CD4-positive, CD25-positive, alpha-beta regulatory T cell (primary cell): Measurements from ENCODE around the gene RBM38. TPM values are rescaled to one million over a fixed set of nuclear protein-coding genes. Genes with fewer than 3 reads are reported as not detected.
"Not testable (repeated sequence)": the region's sequence is repeated elsewhere in the genome, so short reads cannot be mapped to it uniquely, and the experiment has no call there.

Source experiments
- ATAC-seq, 2 donors: fragments of 150-1000 bp; cut with Tn5 transposase; one replicate each; pipeline ENCODE4 v1.10.0; 2021; ENCODE audit warnings: low read depth in 2 of 2, moderate number of reproducible peaks in 2 of 2, moderate library complexity in 1 of 2
- DNase-seq, 3 donors: peaks; one replicate each; pipeline versions ENCODE4 v3.0.0 to v3.0.0-alpha.2; 2012 to 2022; ENCODE audit warnings: mixed read lengths in 1 of 3
- H3K27ac ChIP-seq: one replicate; pipeline ENCODE4 v1.7.0; 2013; ENCODE audit warnings: mild to moderate bottlenecking, low read length; ENCODE audit not compliant: insufficient read depth, poor library complexity, severe bottlenecking
- H3K27me3 ChIP-seq: one replicate; pipeline ENCODE4 v1.7.0; 2013; ENCODE audit warnings: low read length; ENCODE audit not compliant: control insufficient read depth, insufficient read depth
- H3K36me3 ChIP-seq: one replicate; pipeline ENCODE4 v1.7.0; 2013; ENCODE audit warnings: mild to moderate bottlenecking, low read length, moderate library complexity; ENCODE audit not compliant: control insufficient read depth, insufficient read depth
- H3K4me1 ChIP-seq: 2 replicates; pipeline ENCODE4 v1.7.0; 2013; ENCODE audit warnings: mild to moderate bottlenecking, low read length; ENCODE audit not compliant: insufficient read depth, control insufficient read depth, poor library complexity, severe bottlenecking
- H3K4me3 ChIP-seq: one replicate; pipeline ENCODE4 v1.7.0; 2013; ENCODE audit warnings: low read depth, mild to moderate bottlenecking, low read length, moderate library complexity
- H3K9me3 ChIP-seq, 2 experiments: 1 replicate in 1 of 2; 2 replicates in 1 of 2; pipeline ENCODE4 v1.7.0; 2013; ENCODE audit warnings: low read length in 2 of 2, mild to moderate bottlenecking in 1 of 2, moderate library complexity in 1 of 2; ENCODE audit not compliant: control insufficient read depth in 2 of 2
- H3K27ac Mint-ChIP-seq, 3 donors: one replicate each; pipeline ENCODE4 v1.8.0; 2020 to 2022; ENCODE audit warnings: mild to moderate bottlenecking in 3 of 3, mixed read lengths in 3 of 3, moderate library complexity in 2 of 3
- H3K27me3 Mint-ChIP-seq: one replicate; pipeline ENCODE4 v1.8.0; 2022; ENCODE audit warnings: mild to moderate bottlenecking, mixed read lengths
- H3K36me3 Mint-ChIP-seq: one replicate; pipeline ENCODE4 v1.8.0; 2020; ENCODE audit warnings: mixed read lengths
- H3K4me1 Mint-ChIP-seq, 4 donors: one replicate each; pipeline ENCODE4 v1.8.0; 2020 to 2022; ENCODE audit warnings: mixed read lengths in 4 of 4, mild to moderate bottlenecking in 1 of 4
- H3K4me3 Mint-ChIP-seq, 4 donors: one replicate each; pipeline ENCODE4 v1.8.0; 2020 to 2022; ENCODE audit warnings: mild to moderate bottlenecking in 4 of 4, mixed read lengths in 4 of 4, moderate library complexity in 3 of 4
- H3K9me3 Mint-ChIP-seq, 7 donors: one replicate each; pipeline ENCODE4 v1.8.0; 2020 to 2022; ENCODE audit warnings: mixed read lengths in 7 of 7, mild to moderate bottlenecking in 3 of 7, moderate library complexity in 2 of 7
- polyA plus RNA-seq, 4 donors: library from polyadenylated mRNA; unstranded; fragments of 300-500 nt; fragmentation: Illumina TruSeq; gene quantifications; one replicate each; pipeline ENCODE4 v1.2.3, GENCODE V29; 2021
- total RNA-seq: library from RNA; stranded (reverse); gene quantifications from one replicate; pipeline ENCODE4 v1.2.3, GENCODE V29; 2022

Gene RBM38
- total and polyA plus RNA-seq, 5 donors from 2014 or later = 71.9 to 322 (median 126) TPM

GRCh38 chr20:57350081-57350710, 41.0 kb upstream of the RBM38 start:
- Histone ChIP-seq H3K9me3 (no peaks in the 10 kb centered on the region), H3K36me3 (peaks cover 24% of the 10 kb centered on the region), H3K4me1 (peaks cover 19% of the 10 kb centered on the region), H3K27me3 (no peaks in the 10 kb centered on the region), H3K27ac (no peak overlapping the region), H3K4me3 (no peak overlapping the region)
- H3K36me3 Mint-ChIP-seq = peaks cover 16% of the 10 kb centered on the region
- no peaks in the 10 kb centered on the region for H3K27me3 Mint-ChIP-seq
- no peak for DNase-seq
- peak overlapping the region; percentile 29 to 74 (median 46) for H3K27ac Mint-ChIP-seq
- peaks cover 0 to 2% (median 0%) of the 10 kb centered on the region in 7 donors for H3K9me3 Mint-ChIP-seq
- H3K4me3 Mint-ChIP-seq = peak overlapping the region; percentile 67 to 97 (median 82)
- no peak for ATAC-seq
- peaks cover 16 to 28% (median 17%) of the 10 kb centered on the region in 4 donors for H3K4me1 Mint-ChIP-seq

GRCh38 chr20:57350726-57351041, 40.5 kb upstream of the RBM38 start:
- not testable (repeated sequence) for H3K9me3 ChIP-seq, H3K9me3 Mint-ChIP-seq, DNase-seq, H3K27me3 ChIP-seq, H3K27me3 Mint-ChIP-seq, ATAC-seq
- Mint-ChIP-seq H3K27ac (peak overlapping the region; percentile 46 to 91 (median 74)), H3K36me3 (peaks cover 20% of the 10 kb centered on the region), H3K4me3 (peak overlapping the region; percentile 90 to 97 (median 92)), H3K4me1 (peaks cover 17 to 31% (median 19%) of the 10 kb centered on the region in 4 donors)
- Histone ChIP-seq H3K4me1 (peaks cover 19% of the 10 kb centered on the region), H3K27ac (peak overlapping the region; percentile 78), H3K4me3 (peak overlapping the region; percentile 95), H3K36me3 (peaks cover 28% of the 10 kb centered on the region)

GRCh38 chr20:57351042-57351783, 40.0 kb upstream of the RBM38 start, which contains the start of gene RAE1:
Gene RAE1 (plus strand): TSS chr20:57351255. CDS start chr20:57354039, 2,784 bp downstream.
- H3K36me3 ChIP-seq = peaks cover 33% of the 10 kb centered on the region
- peaks cover 25% of the 10 kb centered on the region for H3K36me3 Mint-ChIP-seq
- H3K4me3 Mint-ChIP-seq = peak within 1 kb of the TSS; percentile 90 to 97 (median 92)
- H3K4me3 ChIP-seq = peak within 1 kb of the TSS; percentile 95
- no peaks in the 10 kb centered on the region for H3K27me3 ChIP-seq
- peak within 1 kb of the TSS; percentile 78 for H3K27ac ChIP-seq
- peak within 1 kb of the TSS; percentile 87 to 96 (median 91) for H3K27ac Mint-ChIP-seq
- DNase-seq (peak; percentile 85 to 94 (median 92)), ATAC-seq (peak; percentile 76 to 87)
- H3K9me3 ChIP-seq = no peaks in the 10 kb centered on the region
- peaks cover 0 to 2% (median 0%) of the 10 kb centered on the region in 7 donors for H3K9me3 Mint-ChIP-seq
- H3K27me3 Mint-ChIP-seq = no peaks in the 10 kb centered on the region
- H3K4me1 ChIP-seq = peaks cover 19% of the 10 kb centered on the region
- H3K4me1 Mint-ChIP-seq = peaks cover 17 to 32% (median 20%) of the 10 kb centered on the region in 4 donors

GRCh38 chr20:57352305-57352704, 38.9 kb upstream of the RBM38 start:
- no peak for DNase-seq
- H3K27me3 ChIP-seq = no peaks in the 10 kb centered on the region
- peaks cover 35% of the 10 kb centered on the region for H3K36me3 ChIP-seq
- Mint-ChIP-seq H3K36me3 (peaks cover 30% of the 10 kb centered on the region), H3K9me3 (peaks cover 0 to 2% (median 0%) of the 10 kb centered on the region in 7 donors), H3K4me1 (peaks cover 15 to 32% (median 21%) of the 10 kb centered on the region in 4 donors), H3K27ac (peak overlapping the region in 2 of 3 donors; percentile 91 to 96), H3K27me3 (no peaks in the 10 kb centered on the region), H3K4me3 (peak overlapping the region; percentile 90 to 97 (median 92))
- ATAC-seq = no peak
- H3K9me3 ChIP-seq = no peaks in the 10 kb centered on the region
- H3K4me3 ChIP-seq = peak overlapping the region; percentile 95
- peaks cover 19% of the 10 kb centered on the region for H3K4me1 ChIP-seq
- no peak overlapping the region for H3K27ac ChIP-seq

- Mint-ChIP-seq H3K27ac (peak overlapping the region in 1 of 3 donors; percentile 60), H3K9me3 (peaks cover 0 to 2% (median 0%) of the 10 kb centered on the region in 7 donors), H3K4me1 (peaks cover 15 to 32% (median 21%) of the 10 kb centered on the region in 4 donors), H3K36me3 (peaks cover 30% of the 10 kb centered on the region), H3K27me3 (no peaks in the 10 kb centered on the region), H3K4me3 (peak overlapping the region; percentile 60 to 97 (median 86))
- DNase-seq = no peak
- peaks cover 19% of the 10 kb centered on the region for H3K4me1 ChIP-seq
- no peak overlapping the region for H3K4me3 ChIP-seq
- no peaks in the 10 kb centered on the region for H3K9me3 ChIP-seq
- no peak overlapping the region for H3K27ac ChIP-seq
- H3K36me3 ChIP-seq = peaks cover 35% of the 10 kb centered on the region
- no peak for ATAC-seq
- H3K27me3 ChIP-seq = no peaks in the 10 kb centered on the region
Measured at GRCh38 chr20:57353351-57353750, 37.8 kb upstream of the RBM38 start.

GRCh38 chr20:57361517-57361916, 29.7 kb upstream of the RBM38 start:
- no peak overlapping the region for H3K4me3 ChIP-seq
- no peak overlapping the region for H3K27ac Mint-ChIP-seq
- H3K4me3 Mint-ChIP-seq = no peak overlapping the region
- H3K4me1 ChIP-seq = no peaks in the 10 kb centered on the region
- H3K27me3 ChIP-seq = no peaks in the 10 kb centered on the region
- peaks cover 0 to 6% (median 3%) of the 10 kb centered on the region in 4 donors for H3K4me1 Mint-ChIP-seq
- H3K36me3 Mint-ChIP-seq = peaks cover 27% of the 10 kb centered on the region
- no peaks in the 10 kb centered on the region for H3K27me3 Mint-ChIP-seq
- H3K27ac ChIP-seq = no peak overlapping the region
- no peak for DNase-seq
- no peaks in the 10 kb centered on the region for H3K9me3 Mint-ChIP-seq
- H3K9me3 ChIP-seq = no peaks in the 10 kb centered on the region
- ATAC-seq = no peak
- H3K36me3 ChIP-seq = peaks cover 51% of the 10 kb centered on the region

GRCh38 chr20:57364451-57364850, 26.7 kb upstream of the RBM38 start:
- H3K27ac ChIP-seq = no peak overlapping the region
- no peak for ATAC-seq
- peaks cover 79% of the 10 kb centered on the region for H3K36me3 ChIP-seq
- H3K4me3 ChIP-seq = no peak overlapping the region
- no peak for DNase-seq
- H3K4me1 Mint-ChIP-seq = peaks cover 0 to 8% (median 3%) of the 10 kb centered on the region in 4 donors
- H3K36me3 Mint-ChIP-seq = peaks cover 37% of the 10 kb centered on the region
- H3K27ac Mint-ChIP-seq = peak overlapping the region in 1 of 3 donors; percentile 71
- H3K27me3 Mint-ChIP-seq = no peaks in the 10 kb centered on the region
- H3K4me3 Mint-ChIP-seq = no peak overlapping the region
- H3K4me1 ChIP-seq = no peaks in the 10 kb centered on the region
- H3K27me3 ChIP-seq = no peaks in the 10 kb centered on the region
- H3K9me3 ChIP-seq = no peaks in the 10 kb centered on the region
- no peaks in the 10 kb centered on the region for H3K9me3 Mint-ChIP-seq
